ENCODE measurements around the gene SLC7A7.
"Not testable (repeated sequence)": the region's sequence is repeated elsewhere in the genome, so short reads cannot be mapped to it uniquely, and the experiment has no call there.

DNA sequence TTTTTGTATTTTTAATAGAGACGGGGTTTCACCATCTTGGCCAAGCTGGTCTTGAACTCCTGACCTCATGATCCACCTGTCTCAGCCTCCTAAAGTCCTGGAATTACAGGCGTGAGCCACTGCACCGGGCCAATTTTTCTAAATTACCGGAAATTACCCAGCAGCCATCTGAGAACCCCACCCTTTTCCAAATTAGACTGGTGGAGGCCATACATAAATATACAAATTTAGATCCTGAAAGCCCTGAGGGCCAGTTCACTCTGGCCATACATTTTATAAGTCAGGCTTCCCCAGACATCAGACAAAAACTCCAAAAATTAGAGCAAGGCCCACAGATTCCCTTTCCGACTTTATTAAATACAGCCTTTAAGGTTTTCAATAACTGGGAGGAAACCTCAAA is 83.2 kb downstream of the SLC7A7 start:
- TF ChIP-seq, protein P1, sequence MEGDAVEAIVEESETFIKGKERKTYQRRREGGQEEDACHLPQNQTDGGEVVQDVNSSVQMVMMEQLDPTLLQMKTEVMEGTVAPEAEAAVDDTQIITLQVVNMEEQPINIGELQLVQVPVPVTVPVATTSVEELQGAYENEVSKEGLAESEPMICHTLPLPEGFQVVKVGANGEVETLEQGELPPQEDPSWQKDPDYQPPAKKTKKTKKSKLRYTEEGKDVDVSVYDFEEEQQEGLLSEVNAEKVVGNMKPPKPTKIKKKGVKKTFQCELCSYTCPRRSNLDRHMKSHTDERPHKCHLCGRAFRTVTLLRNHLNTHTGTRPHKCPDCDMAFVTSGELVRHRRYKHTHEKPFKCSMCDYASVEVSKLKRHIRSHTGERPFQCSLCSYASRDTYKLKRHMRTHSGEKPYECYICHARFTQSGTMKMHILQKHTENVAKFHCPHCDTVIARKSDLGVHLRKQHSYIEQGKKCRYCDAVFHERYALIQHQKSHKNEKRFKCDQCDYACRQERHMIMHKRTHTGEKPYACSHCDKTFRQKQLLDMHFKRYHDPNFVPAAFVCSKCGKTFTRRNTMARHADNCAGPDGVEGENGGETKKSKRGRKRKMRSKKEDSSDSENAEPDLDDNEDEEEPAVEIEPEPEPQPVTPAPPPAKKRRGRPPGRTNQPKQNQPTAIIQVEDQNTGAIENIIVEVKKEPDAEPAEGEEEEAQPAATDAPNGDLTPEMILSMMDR (IDR thresholded peaks at IDR 0.05; ENCODE audit: poor library complexity, severe bottlenecking): not testable (repeated sequence)
- TF ChIP-seq, protein P2, sequence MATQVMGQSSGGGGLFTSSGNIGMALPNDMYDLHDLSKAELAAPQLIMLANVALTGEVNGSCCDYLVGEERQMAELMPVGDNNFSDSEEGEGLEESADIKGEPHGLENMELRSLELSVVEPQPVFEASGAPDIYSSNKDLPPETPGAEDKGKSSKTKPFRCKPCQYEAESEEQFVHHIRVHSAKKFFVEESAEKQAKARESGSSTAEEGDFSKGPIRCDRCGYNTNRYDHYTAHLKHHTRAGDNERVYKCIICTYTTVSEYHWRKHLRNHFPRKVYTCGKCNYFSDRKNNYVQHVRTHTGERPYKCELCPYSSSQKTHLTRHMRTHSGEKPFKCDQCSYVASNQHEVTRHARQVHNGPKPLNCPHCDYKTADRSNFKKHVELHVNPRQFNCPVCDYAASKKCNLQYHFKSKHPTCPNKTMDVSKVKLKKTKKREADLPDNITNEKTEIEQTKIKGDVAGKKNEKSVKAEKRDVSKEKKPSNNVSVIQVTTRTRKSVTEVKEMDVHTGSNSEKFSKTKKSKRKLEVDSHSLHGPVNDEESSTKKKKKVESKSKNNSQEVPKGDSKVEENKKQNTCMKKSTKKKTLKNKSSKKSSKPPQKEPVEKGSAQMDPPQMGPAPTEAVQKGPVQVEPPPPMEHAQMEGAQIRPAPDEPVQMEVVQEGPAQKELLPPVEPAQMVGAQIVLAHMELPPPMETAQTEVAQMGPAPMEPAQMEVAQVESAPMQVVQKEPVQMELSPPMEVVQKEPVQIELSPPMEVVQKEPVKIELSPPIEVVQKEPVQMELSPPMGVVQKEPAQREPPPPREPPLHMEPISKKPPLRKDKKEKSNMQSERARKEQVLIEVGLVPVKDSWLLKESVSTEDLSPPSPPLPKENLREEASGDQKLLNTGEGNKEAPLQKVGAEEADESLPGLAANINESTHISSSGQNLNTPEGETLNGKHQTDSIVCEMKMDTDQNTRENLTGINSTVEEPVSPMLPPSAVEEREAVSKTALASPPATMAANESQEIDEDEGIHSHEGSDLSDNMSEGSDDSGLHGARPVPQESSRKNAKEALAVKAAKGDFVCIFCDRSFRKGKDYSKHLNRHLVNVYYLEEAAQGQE (IDR thresholded peaks at IDR 0.05; ENCODE audit: borderline replicate concordance): not testable (repeated sequence)
- TF ChIP-seq EZH2 (IDR thresholded peaks at IDR 0.05; ENCODE audit: borderline replicate concordance, insufficient read depth, low read length, poor library complexity, severe bottlenecking): not testable (repeated sequence)

Measured in neural cell (in vitro differentiated cells).